Left hindlimb (tissue), 1 donor: Measurements from ENCODE around the gene PIK3C3.
"Not testable (repeated sequence)": the region's sequence is repeated elsewhere in the genome, so short reads cannot be mapped to it uniquely, and the experiment has no call there.

Experiments
- DNase-seq: peaks from one replicate; pipeline ENCODE4 v3.0.0-alpha.2; 2018

PIK3C3 gene

GRCh38 chr18:41966943-41967342 lies 11.9 kb downstream of the PIK3C3 start:
- no peak for DNase-seq

GRCh38 chr18:41967680-41968079 lies 12.6 kb downstream of the PIK3C3 start:
- DNase-seq, result peak; percentile 38

GRCh38 chr18:41969881-41970280 lies 14.8 kb downstream of the PIK3C3 start:
- DNase-seq, result no peak

- DNase-seq, result no peak
Measured at GRCh38 chr18:41972067-41972925, 17.3 kb downstream of the PIK3C3 start.

GRCh38 chr18:41973983-41974382 lies 18.9 kb downstream of the PIK3C3 start:
- DNase-seq, result no peak

GRCh38 chr18:41974796-41975201 lies 19.8 kb downstream of the PIK3C3 start:
- DNase-seq, result no peak

- DNase-seq, result no peak
Measured at GRCh38 chr18:41975284-41975683, 20.2 kb downstream of the PIK3C3 start.

GRCh38 chr18:41977233-41977632 lies 22.2 kb downstream of the PIK3C3 start:
- DNase-seq, result no peak

GRCh38 chr18:41982942-41983660 lies 28.1 kb downstream of the PIK3C3 start:
- no peak for DNase-seq

- no peak for DNase-seq
Measured at GRCh38 chr18:41985914-41986313, 30.9 kb downstream of the PIK3C3 start.

- DNase-seq, result no peak
Measured at GRCh38 chr18:41989508-41989907, 34.5 kb downstream of the PIK3C3 start.

GRCh38 chr18:41992066-41992465 lies 37.0 kb downstream of the PIK3C3 start:
- DNase-seq, result no peak

GRCh38 chr18:41992703-41993102 lies 37.7 kb downstream of the PIK3C3 start:
- DNase-seq, result no peak

GRCh38 chr18:41993151-41993550 lies 38.1 kb downstream of the PIK3C3 start:
- DNase-seq, result no peak

- no peak for DNase-seq
Measured at GRCh38 chr18:41996020-41996419, 41.0 kb downstream of the PIK3C3 start.

- DNase-seq, result no peak
Measured at GRCh38 chr18:41999751-42000150, 44.7 kb downstream of the PIK3C3 start.

GRCh38 chr18:42001801-42002200 lies 46.8 kb downstream of the PIK3C3 start:
- DNase-seq, result no peak

GRCh38 chr18:42004653-42005052 lies 49.6 kb downstream of the PIK3C3 start:
- DNase-seq, result no peak

GRCh38 chr18:42005782-42006181 lies 50.7 kb downstream of the PIK3C3 start:
- DNase-seq, result no peak

- DNase-seq, result not testable (repeated sequence)
Measured at GRCh38 chr18:42009457-42009856, 54.4 kb downstream of the PIK3C3 start.

GRCh38 chr18:42011053-42011452 lies 56.0 kb downstream of the PIK3C3 start:
- DNase-seq, result no peak

GRCh38 chr18:42018831-42019230 lies 63.8 kb downstream of the PIK3C3 start:
- no peak for DNase-seq

- DNase-seq, result no peak
Measured at GRCh38 chr18:42024131-42024530, 69.1 kb downstream of the PIK3C3 start.

GRCh38 chr18:42025491-42025890 lies 70.5 kb downstream of the PIK3C3 start:
- no peak for DNase-seq
